Forelimb muscle (tissue), 1 donor: Measurements from ENCODE around the gene PTPN6. TPM values are rescaled to one million over a fixed set of nuclear protein-coding genes. Genes with fewer than 3 reads are reported as not detected.

Source experiments
- DNase-seq: peaks from one replicate; pipeline ENCODE4 v3.0.0-alpha.2; 2013; ENCODE audit warnings: low read depth
- polyA plus RNA-seq: library from polyadenylated mRNA; unstranded; fragments of 120-200 nt; gene quantifications from one replicate; pipeline ENCODE4 v1.2.1, GENCODE V29; 2013; ENCODE audit not compliant: insufficient read length

The PTPN6 gene
- polyA plus RNA-seq, 1 donor = 5.0 TPM

GRCh38 chr12:6941782-6942181, 9.4 kb upstream of the PTPN6 start:
- no peak for DNase-seq

GRCh38 chr12:6942331-6942665, 8.9 kb upstream of the PTPN6 start:
- no peak for DNase-seq

DNA sequence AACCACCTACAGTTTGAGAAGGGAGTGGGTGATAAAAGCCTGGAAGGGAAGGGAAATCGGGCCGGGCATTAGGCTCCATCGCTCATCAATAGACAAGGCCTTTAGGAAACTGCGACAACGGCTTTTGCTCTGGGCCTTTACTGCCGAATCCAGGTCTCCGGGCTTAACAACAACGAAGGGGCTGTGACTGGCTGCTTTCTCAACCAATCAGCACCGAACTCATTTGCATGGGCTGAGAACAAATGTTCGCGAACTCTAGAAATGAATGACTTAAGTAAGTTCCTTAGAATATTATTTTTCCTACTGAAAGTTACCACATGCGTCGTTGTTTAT, 7.8 kb upstream of the PTPN6 start:
- DNase-seq = peak; percentile 87

DNA sequence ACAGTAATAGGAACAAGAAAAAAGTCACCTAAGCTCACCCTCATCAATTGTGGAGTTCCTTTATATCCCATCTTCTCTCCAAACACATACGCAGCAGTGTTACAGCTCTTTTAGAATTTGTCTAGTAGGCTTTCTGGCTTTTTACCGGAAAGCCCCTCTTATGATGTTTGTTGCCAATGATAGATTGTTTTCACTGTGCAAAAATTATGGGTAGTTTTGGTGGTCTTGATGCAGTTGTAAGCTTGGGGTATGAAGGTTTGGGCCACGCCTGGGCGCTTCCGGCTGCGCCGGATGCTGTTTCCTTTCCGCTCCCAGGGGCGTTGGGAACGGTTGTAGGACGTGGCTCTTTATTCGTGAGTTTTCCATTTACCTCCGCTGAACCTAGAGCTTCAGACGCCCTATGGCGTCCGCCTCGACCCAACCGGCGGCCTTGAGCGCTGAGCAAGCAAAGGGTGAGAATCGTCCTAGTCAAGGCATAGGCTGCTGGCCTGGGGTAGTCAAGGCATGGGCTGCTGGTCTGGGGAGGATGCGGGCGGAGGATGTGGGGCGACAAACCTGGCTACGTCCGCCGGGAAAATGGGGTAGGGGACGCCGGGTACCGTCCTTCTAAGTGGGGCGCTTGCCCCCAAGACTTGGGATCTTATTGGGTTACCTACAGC, 7.3 kb upstream of the PTPN6 start, which contains the start of the genes C12orf57 and RNU7-1:
TSS of gene C12orf57 (plus strand) at position 301 of the 659 bp plus-strand sequence. CDS start at position 401, 100 bp downstream.
TSS of gene RNU7-1 (plus strand) at position 95 of the 659 bp plus-strand sequence.
- peak; percentile 83 for DNase-seq

- peak; percentile 91 for DNase-seq
Observed at GRCh38 chr12:6944381-6945186, 6.6 kb upstream of the PTPN6 start.

DNA sequence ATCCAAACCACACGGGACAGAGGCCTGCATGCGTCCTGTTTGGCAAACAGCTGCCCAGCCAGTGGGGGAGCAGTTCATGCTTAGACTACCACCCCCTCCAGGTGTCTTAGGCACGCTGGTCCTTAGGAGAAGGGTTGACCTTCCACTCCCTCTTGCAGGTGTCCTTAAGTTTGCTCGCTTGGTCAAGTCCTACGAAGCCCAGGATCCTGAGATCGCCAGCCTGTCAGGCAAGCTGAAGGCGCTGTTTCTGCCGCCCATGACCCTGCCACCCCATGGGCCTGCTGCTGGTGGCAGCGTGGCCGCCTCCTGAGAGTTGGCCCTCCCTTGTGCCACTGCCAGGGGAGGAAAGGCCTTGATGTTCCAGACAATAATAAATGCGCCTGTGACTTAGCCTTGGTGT, 5.5 kb upstream of the PTPN6 start:
- DNase-seq = no peak

DNA sequence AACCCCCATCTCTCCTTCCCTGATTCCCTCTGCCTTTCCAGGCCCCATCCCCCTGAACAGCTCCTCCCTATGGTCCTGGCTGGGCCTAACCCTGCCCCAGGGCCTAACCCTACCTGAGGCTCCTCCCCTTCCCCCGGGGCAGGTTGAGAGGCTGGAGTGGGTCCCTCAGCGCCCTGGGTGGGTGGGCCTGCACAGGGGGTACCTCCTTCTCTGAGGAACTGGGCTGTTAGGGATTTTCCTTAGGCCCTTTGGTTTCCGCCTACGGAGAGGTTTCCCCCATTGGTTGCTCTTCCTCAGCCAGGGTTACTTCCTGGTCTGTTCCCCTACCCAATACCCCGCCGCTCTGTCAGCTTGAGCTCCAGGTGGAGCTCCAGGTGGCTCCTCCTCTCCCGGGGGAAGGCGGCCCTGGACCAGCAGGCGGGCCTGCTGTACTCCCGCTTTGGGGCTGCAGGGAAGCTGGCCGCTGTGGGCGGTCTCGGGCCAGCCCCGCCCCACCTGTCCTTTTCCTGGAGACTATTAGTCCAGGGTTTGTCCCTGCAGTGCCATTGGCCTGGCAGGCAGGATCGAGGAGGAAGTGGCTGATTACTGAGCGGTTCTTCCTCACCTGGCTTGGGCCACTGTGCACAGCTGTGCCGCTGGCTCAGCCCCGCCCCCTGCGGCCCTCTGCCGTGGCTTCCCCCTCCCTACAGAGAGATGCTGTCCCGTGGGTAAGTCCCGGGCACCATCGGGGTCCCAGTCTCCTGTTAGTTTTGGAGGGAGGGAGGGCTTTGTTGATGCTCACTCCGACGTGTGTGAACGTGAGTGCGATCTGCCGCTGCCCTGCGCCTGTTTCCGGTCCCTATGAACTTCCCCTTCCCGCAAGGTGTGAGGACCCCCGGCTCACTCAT, 4.9 kb upstream of the PTPN6 start:
- DNase-seq = no peak

DNA sequence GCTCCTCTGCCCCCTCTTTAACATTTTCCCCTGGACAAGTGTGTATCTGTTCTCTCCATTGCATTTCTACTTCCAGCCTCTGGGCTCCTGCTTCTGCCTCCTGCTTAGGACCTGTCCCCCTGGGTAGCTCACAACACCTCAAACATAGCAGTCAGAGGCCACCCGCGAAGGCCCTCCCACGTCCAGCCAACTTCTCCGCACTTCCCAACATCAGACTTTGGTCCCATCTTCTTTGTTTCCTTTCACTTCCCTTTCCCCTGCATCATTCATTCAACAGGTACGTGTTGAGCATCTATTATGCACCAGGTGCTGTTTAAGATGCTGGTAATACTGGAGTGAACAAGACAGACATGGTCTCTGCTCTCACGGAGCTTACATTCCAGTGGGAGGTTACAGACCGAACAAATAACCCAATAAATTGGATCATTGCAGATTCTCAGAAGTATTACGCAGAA, 4.2 kb upstream of the PTPN6 start:
- no peak for DNase-seq

- DNase-seq = no peak
Observed at GRCh38 chr12:6947615-6948014, 3.5 kb upstream of the PTPN6 start.

DNA sequence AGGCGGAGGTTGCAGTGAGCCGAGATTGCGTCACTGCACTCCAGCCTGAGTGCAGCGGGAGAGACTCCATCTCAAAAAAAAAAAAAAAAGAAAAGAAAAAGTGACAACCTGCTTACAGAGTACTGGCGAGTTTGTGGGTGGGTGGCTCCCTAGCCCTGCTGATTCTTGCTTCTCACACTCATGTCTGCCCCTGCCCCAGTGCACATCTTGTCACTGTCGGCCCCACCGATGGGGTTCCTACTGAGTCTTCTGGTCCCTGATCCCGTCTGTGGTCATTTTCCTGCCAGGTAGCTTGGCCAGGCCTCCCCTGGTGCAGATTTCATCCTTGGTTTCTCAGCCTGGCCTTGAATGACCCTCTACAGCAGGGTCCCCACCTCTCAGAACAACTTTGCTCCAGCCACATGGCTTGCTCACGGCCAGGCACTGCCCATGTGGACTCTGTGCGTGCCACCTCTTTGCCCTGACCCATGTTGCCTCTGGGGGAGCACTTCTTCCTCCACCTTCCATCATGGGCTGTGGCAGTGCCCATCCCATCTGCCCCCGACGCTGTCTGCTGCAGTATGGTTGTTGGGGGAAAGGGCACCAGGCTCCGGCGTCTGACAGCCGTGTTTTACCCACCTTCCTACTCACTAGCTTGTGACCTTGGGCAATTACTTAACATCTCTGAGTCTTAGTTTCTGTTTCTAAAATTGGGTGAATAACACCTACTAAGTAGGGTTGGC, 2.1 kb upstream of the PTPN6 start:
- no peak for DNase-seq

GRCh38 chr12:6950401-6950801, 755 bp upstream of the PTPN6 start:
- no peak for DNase-seq

DNA sequence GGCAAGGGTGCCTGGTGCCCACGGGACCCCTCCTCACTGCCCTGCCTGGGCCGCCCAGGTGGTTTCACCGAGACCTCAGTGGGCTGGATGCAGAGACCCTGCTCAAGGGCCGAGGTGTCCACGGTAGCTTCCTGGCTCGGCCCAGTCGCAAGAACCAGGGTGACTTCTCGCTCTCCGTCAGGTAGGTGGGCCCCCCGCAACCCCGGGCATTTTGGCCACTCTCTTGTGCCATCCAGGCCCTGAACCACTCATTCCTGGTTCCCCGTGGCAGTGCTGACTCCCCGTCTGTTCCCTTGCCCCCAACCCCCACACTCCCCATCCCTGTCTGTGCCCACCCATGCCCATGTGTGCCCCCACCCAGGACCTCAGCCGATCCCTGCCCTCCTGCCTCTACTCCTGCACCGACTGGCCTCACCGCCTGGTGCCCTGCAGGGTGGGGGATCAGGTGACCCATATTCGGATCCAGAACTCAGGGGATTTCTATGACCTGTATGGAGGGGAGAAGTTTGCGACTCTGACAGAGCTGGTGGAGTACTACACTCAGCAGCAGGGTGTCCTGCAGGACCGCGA, 480 bp downstream of the PTPN6 start:
- DNase-seq = no peak

GRCh38 chr12:6952121-6952862, 1.1 kb downstream of the PTPN6 start:
- DNase-seq = no peak

GRCh38 chr12:6952863-6953441, 1.8 kb downstream of the PTPN6 start:
- no peak for DNase-seq

DNA sequence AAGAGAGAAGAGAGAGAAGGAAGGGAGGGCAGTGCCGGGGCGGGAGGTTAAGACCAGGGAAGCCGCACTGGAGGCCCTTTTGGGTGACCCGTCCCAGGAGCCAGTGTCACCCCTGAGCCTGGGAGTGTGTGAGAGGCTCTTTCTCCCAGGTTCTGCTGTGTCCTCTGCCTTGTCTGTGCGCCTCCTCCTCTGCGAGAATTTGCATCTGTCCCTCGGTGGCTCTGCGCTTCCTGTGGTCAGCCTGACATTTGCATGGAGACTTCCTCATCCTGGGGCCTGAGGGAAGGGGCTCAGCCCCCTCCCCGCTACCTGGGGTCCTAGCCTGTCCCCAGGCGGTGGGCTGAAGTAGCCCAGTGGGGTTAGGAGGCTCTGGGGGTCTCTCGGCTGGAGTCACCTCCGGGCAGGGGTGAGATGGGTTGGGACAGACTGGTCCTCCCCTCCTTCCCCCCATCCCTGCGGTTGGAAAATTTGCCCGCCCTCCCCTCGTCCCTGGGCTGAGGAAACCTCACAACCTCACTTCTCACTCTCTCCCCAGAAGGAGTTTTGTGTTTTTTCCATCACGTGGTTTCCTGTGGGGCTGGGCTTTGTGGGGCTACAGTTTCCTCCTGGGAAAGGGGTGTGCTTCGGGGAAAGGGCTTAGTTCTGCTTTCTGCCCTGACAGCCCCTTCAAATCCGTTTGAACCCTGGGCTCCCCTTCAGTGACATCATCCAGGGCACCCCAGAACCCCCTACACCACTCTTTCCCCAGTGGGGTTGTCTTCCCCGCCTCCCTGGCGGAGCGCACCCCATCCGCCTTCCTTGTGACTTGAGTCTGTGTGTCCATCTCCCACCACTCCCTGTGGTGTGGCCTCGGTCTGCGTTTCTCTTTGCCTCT, 2.5 kb downstream of the PTPN6 start:
- DNase-seq = peak; percentile 73

DNA sequence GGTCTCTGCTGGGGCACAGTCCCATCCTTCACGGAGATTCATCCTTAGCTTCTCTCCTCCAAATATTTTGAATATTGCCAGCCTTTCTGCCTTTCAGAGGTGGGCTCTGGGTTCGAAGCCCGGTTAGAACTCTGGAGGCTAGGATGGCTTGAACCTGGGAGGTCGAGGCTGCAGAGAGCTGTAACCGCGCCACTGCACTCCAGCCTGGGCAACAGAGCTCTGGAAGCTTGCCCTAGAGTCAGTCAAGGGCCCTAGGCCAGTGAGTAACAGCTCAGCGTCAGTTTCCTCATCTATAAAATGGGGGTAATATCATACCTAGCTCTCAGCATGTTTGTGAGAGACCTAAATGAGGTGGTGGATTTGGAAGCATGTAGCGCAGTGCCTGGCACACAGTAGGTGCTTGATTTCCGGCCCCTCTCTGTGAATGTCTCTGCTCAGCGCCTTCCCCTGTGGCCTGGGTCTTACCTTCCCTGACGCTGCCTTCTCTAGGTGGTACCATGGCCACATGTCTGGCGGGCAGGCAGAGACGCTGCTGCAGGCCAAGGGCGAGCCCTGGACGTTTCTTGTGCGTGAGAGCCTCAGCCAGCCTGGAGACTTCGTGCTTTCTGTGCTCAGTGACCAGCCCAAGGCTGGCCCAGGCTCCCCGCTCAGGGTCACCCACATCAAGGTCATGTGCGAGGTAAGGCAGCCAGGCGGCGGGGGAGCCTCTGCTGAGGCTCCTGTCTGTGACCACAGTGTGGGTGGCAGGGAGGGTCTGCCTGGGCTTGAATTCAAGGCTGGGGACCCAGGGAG, 3.4 kb downstream of the PTPN6 start:
- DNase-seq = no peak

GRCh38 chr12:6955108-6956020, 4.2 kb downstream of the PTPN6 start:
- DNase-seq = no peak
